GM21423 (cell line): ENCODE measurements around the gene PPP1R18.
"Not testable (repeated sequence)": the region's sequence is repeated elsewhere in the genome, so short reads cannot be mapped to it uniquely, and the experiment has no call there.

ENCODE experiments used
- ATAC-seq: cut with Tn5 transposase; IDR thresholded peaks from one replicate; pipeline ENCODE4 v1.9.1; 2021; ENCODE audit warnings: mild to moderate bottlenecking, moderate library complexity; ENCODE audit not compliant: unreplicated experiment

The PPP1R18 gene

DNA sequence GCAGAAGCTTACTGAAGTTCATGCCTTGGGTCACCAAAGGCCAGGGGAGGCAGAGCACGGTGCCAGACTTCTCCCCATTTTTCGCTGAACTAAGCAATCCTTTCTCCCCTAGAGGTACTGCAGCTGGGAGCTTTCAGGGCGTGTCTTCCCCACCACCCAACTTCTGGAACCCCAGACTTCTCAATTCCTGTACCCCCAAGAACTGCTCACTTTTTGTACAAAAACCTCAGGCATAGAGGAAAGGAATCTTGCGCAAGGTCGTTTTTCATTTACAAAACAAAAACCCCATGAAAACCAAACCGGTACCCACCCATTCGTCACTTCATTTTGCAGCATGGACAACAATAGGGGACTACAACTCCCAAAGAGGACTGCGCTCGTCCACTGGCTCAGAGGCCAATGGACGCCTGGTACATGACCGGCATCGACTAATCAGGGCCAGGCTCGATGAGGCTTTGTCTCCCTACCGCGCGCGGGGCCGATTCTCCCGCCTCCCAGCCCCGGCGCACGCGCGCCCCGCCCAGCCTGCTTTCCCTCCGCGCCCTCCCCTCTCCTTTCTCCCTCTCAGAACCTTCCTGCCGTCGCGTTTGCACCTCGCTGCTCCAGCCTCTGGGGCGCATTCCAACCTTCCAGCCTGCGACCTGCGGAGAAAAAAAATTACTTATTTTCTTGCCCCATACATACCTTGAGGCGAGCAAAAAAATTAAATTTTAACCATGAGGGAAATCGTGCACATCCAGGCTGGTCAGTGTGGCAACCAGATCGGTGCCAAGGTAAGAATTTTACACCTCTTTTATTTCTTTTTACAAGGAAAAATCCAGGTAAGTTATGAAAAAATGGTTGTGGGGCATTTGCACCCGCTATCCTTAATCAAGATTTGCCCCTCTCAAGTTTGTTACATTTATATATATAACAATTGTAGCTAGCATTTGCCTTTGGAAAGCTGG lies 33.6 kb upstream of the PPP1R18 start, which contains the start of gene TUBB:
Gene TUBB, plus strand, starts transcription at position 562 of the 947 bp plus-strand sequence. Its CDS starts 155 bp downstream, at position 717.
- peak; percentile 45 for ATAC-seq

DNA sequence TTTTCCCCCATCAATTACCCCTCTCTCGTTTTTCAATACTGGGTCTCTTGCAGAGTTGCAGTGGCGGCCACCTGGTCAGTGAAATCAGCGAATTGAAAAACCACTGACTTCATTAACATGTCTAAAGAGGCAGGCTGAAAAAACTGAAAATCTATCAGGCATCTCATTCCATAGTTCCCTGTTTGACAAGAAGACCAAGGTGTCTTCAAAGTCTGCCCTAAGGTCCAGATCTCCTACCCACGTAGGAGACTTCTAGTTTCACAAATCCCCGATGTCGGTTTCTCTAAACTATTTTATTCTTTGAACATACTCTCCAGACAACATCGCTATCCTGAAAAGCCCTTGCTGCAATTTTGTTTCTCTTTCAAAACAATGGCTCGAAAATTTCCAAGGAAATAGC lies 32.9 kb upstream of the PPP1R18 start:
- no peak for ATAC-seq

- not testable (repeated sequence) for ATAC-seq
These were observed 31.6 kb upstream of the PPP1R18 start for GRCh38 chr6:30717845-30718720.

GRCh38 chr6:30717129-30717844 lies 30.8 kb upstream of the PPP1R18 start, which contains the start of gene MDC1:
Gene MDC1 (minus strand): TSS chr6:30717281. CDS start chr6:30715175, 2,106 bp downstream.
- peak; percentile 67 for ATAC-seq

GRCh38 chr6:30716879-30717128 lies 30.4 kb upstream of the PPP1R18 start:
- ATAC-seq = no peak

GRCh38 chr6:30714263-30714662 lies 27.8 kb upstream of the PPP1R18 start:
- no peak for ATAC-seq

- no peak for ATAC-seq
These were observed 26.0 kb upstream of the PPP1R18 start for GRCh38 chr6:30712441-30712945.

DNA sequence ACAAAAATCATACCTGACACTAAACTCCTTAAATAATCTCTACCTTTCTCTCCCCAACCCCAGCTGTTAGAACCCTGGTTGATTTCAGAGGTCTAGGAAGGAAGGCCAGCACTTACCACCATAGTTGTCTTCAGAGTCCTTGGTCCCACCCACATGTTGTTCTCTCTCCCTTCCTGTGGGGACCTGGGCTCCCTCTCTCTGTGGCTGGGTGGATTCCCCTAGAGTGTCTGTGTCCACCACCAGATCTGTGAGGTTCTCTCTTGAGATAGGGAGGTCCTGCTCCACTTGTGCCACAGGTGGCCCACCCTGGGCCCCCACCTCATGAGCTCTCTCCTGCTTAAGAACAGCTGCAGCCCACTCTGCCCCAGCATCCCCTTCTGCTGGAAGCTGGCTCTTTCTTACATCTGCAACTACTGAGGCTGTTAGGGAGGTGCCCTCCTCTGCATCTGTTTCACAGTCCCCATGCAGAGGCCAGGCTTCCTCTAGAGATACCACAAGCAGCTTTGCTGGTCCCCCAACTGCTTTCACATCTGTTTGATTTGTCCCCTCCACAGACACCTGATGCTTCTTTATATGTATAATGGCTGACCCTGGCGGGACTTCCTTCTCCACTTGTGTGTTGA lies 25.4 kb upstream of the PPP1R18 start:
- no peak for ATAC-seq

DNA sequence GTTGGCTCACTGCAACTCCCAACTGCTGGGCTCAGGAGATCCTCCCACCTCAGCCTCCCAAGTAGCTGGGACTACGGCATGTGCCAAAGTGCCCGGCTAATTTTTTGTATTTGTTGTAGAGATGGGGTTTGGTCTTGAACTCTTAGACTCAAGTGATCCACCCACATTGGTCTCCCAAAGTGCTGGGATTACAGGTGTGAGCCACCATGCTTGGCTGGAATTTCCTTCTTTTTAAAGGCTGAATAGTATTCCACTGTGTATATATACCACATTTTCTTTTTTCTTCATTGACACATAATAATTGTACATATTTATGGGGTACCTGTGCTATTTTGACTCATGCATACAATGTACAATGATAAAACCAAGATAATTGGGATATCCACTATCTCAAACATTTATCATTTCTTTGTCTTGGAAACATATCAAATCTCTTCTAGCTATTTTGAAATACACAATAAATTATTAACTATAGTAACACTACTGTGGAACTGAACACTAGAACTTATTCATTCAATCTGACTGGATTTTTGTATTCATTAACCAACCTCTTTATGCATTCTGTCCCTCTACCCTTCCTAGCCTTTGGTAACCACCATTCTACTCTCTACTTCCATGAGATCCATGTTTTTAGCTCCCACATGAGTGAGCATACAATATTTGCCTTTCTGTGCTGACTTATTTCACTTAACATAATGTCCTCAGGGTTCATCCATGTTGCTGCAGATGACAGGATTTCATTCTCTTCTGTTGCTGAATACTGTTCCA lies 22.8 kb upstream of the PPP1R18 start:
- ATAC-seq = no peak

DNA sequence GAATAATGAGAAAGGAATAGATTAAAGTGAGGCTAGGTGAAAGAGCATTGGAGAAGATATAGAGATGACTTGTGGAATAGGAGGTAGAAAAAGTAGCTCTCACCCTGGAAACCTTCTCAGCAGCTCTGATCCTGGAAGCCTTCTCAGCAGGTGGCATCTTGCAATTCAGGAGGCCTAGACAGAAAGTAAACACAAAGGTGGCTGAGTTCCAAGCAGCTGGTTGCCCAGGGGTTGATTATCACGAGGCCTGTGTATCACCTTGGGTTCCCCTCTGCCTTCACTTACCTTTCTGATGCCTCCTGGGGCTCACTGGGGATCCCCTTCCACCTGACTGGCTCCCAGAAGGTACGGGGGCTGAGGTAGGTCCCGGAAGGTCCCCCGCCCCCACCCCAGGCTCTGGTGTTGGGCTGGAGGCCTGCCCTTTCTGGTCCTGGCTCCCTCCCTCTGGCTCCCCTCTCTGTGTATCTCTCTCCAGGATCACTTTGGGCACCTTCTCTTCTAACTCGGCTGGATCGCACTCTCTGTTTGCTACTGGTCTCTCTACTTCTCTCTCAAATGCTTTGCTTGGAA lies 20.9 kb upstream of the PPP1R18 start:
- ATAC-seq = no peak

DNA sequence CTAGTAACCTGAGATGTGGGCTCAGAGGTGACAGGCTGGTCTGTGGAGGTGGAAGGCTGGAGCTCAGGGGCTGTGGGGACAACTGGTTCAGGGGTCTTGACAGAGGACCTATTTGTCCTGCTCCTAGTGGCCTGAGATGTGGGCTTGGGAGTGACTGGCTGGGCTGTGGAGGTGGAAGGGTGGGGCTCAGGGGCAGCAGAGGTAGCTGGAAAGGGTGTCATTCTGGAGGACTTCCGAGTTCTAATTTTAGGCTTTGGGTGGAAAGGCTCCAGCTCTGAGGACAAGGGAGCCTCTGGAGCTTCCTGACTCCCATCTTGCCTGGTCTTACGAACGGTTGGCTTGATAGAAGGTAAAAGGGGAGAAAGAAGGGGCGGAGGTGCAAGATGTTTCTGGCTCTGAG lies 19.2 kb upstream of the PPP1R18 start:
- ATAC-seq = no peak

GRCh38 chr6:30703821-30704220 lies 17.4 kb upstream of the PPP1R18 start:
- no peak for ATAC-seq

GRCh38 chr6:30703011-30703410 lies 16.6 kb upstream of the PPP1R18 start:
- ATAC-seq = no peak

DNA sequence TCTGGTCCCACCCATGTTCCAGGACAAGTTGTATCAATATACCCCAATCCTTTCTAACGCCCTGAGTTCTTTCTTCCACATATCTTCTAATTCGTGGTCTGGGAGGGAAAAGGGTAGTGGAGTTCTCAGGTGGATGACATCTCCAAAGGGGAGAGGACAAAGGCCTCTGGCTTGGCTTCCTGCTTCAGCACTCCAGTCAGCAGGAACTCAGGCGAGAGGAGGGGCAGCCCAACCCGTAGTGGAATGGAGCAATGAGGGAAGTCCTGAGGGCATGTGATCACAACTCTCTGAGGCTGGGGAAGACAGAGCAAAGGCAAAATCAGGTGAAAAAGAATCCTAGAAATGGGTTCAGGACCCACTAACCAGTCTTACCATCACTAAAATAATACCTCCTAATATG lies 13.9 kb upstream of the PPP1R18 start:
- ATAC-seq = no peak

GRCh38 chr6:30696432-30696831 lies 10.0 kb upstream of the PPP1R18 start:
- ATAC-seq = no peak

DNA sequence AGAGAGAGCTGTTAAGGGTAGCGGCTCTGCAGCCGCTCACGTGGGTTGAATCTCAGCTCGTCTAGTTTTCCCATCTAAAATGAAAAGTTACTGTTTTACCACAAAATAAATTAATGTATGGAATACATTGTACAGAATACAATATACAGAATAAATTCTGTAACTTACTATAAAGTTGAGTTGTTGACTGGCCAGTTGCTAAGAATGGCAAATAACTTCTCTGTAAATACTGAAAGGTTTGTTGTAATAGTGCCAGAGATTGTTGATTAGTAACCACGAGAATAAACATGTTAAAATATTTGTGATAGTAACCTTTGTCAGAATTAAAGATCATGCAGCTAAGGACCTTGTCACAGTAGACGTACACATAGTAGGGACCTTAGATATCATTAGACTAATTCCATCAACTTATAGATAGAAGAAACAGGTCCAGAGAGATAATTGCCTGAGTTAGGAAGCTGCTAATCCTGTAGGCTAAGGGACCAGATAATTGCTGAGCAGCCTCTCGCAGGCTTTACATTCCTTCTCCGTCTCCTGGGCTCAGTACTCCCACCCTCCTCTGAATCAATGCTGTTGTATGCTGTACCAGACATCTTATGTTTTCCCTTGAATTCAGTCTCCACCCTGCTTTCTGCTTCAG lies 4.9 kb upstream of the PPP1R18 start:
- no peak for ATAC-seq

GRCh38 chr6:30690403-30691207 lies 4.2 kb upstream of the PPP1R18 start, which contains the start of gene NRM:
Gene NRM (minus strand): TSS chr6:30690984. CDS start chr6:30690974, 10 bp downstream.
- peak; percentile 31 for ATAC-seq

GRCh38 chr6:30689985-30690384 lies 3.5 kb upstream of the PPP1R18 start:
- no peak for ATAC-seq
